GM19467 (cell line): ENCODE data around the gene CHERP.
"Not testable (repeated sequence)": the region's sequence is repeated elsewhere in the genome, so short reads cannot be mapped to it uniquely, and the experiment has no call there.

Source experiments
- ATAC-seq: cut with Tn5 transposase; IDR thresholded peaks from one replicate; pipeline ENCODE4 v1.9.1; 2021; ENCODE audit warnings: mild to moderate bottlenecking, moderate library complexity; ENCODE audit not compliant: unreplicated experiment

The CHERP gene

GRCh38 chr19:16521715-16522289, 20.4 kb downstream of the CHERP start:
- no peak for ATAC-seq

GRCh38 chr19:16520986-16521624, 21.1 kb downstream of the CHERP start:
- no peak for ATAC-seq

- no peak for ATAC-seq
These were observed 21.9 kb downstream of the CHERP start for GRCh38 chr19:16520074-16520973.

DNA sequence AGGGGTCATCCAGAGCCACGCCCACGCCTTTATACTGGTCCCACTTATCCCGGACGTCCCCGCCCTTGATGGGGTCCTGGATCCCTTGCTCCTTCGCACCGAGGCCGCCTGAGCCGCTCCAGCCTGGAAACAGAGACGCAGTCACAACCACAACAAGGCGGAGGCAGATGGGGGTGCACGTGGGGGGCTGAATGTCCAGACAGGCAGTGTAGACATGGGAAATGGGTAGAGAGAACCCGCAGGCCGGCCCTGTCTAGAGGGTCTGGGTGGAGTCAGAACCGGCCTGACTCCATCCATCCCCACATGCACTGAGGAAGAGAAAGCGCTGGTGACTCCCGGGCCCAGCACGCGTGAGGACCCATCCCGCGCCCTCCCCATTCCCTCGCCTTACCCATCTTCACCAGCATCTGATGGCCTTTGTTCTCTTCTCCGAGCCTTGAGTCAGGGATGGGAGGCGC, 23.0 kb downstream of the CHERP start:
- no peak for ATAC-seq

- ATAC-seq = no peak
These were observed 23.6 kb downstream of the CHERP start for GRCh38 chr19:16518483-16519229.

DNA sequence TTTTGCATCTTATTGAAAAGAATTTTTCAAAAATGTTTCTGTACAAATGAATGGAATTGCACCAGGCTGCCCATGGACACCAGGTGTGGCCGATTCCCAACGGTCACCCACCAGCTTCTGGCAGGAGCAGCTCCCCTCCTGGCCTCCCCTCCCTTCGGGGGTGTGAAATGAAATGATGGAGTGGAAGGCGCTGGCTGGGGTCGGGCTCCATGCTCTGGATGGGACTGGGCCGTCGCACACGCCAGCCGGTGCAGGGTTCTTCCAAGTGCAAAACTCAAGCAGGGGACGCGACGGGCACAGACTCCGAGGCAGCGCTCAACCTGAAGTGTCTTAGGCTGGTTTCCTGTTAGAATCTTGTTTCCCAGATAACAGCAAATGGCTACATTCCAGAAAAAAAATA, 24.2 kb downstream of the CHERP start:
- ATAC-seq = no peak

- no peak for ATAC-seq
These were observed 25.2 kb downstream of the CHERP start for GRCh38 chr19:16516923-16517610.

DNA sequence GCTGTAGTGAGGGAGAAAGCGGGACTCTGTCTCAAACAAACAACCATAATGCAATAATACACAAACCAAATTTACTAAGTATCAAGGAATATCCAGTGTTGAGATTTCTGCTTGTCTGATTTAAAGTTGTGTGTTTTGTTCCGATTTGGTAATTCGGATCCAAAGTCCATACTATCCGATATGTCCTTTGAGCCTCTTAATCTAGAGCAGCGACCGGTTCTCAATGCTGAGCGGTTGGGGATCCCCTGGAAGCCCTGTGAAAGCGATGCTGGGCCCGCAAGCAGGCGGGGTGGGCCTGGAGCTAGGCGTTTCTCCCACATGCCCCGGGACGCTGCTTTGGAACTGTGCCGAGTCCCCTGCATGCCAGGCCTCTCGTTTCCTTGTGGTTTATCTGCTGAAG, 25.9 kb downstream of the CHERP start:
- ATAC-seq = no peak

DNA sequence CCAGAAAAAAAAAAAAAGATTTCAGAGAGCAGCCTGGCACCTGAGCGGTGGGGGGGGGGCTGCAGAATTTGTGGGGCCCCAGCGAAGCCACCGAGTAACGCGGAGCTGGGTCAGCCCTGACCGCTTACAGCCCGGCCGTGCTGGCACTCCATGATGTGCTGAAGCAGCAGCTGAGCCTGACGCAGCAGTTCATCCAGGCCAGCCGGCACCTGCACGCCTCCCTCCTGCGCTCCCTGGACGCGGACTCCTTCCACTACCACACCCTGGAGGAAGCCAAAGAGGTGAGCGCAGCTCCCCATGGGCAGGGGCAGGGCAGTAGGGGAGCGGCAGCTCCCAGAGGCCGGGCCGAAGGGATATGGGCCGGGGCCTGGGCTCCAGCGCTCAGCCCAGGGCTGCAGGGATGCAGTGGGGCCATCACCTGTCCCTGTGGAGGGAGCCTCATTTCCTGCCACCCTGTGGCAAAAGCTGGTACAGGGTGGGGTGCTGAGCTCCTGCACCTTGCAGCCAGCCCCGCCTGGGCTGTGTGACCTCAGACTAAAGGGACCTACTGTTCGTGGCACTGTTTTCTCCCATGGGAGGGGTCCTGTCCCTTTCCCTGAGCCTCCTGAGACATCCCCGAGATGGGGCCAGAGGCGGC, 27.7 kb downstream of the CHERP start:
- no peak for ATAC-seq

GRCh38 chr19:16512611-16513010, 29.6 kb downstream of the CHERP start:
- not testable (repeated sequence) for ATAC-seq

DNA sequence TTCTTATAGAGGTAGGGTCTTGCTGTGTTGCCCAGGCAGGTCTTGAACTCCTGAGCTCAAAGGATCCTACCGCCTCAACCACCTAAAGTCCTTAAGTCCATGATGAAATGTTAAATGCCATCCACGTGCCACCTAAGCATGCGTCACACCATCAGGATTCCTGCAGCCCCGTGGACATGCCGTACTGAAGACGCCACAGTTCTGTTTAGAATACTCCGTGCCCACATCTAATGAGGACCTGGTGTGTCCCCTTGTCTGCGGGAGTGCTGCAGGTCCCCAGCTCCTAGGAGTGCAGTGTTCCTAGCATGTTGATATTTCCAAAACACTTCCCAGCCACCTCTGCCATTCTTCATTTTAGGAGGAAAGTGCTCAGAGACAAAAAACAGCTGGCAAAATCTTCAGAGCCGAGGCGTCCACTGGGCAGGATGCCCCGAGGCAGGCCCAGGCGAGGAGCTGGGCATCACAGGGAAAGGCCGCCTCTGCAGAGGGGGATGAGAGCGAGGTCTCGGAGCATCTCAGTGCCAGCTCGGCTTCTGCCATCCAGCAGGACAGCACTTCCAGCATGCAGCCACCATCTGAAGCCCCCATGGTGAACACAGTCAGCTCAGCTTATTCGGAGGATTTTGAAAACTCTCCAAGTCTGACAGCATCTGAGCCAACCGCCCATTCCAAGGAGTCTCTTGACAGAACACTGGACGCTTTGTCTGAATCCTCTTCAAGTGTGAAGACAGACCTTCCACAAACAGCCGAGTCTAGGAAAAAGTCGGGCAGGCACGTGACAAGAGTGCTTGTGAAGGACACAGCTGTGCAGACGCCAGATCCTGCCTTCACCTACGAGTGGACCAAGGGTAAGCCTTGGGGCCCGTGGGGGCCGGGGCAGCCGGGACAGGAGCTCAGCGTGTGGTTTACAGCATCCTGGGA, 32.8 kb downstream of the CHERP start:
- ATAC-seq = no peak

DNA sequence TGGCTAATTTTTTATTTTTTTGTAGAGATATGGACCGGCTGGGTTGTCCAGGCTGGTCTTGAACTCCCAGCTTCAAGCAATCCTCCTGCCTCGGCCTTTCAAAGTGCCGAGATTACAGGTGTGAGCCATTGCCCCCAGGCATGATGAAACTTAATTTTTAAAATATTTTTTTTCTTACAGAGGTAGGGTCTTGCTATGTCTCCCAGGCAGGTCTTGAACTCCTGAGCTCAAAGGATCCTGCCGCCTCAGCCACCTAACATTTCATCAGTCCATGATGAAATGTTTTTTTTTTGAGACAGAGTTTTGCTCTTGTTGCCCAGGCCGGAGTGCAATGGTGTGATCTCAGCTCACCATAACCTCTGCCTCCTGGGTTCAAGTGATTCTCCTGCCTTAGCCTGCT, 33.7 kb downstream of the CHERP start:
- ATAC-seq = no peak

GRCh38 chr19:16506961-16507360, 35.3 kb downstream of the CHERP start:
- ATAC-seq = no peak

GRCh38 chr19:16506161-16506560, 36.1 kb downstream of the CHERP start:
- not testable (repeated sequence) for ATAC-seq

DNA sequence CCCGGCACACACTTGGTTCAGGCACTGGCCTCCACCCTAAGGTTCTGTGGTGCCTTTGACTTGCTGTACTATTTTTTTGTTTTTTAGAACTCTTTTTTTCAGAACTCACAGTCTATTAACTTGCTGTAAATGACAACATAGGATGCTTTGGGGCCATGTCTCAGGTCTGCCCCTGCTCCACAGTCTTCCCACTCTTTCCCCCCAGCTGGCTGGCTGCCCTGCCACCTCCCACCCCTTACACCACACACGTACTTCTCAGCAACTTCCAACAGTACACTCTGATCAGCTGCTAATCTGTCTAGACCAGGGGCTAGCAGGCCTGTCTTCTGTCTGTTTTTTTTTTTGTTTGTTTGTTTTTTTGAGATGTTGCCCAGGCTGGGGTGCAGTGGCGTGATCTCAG, 38.0 kb downstream of the CHERP start:
- ATAC-seq = no peak

- ATAC-seq = no peak
These were observed 44.4 kb downstream of the CHERP start for GRCh38 chr19:16497837-16498236.

GRCh38 chr19:16497042-16497441, 45.2 kb downstream of the CHERP start:
- ATAC-seq = no peak

GRCh38 chr19:16496613-16496983, 45.6 kb downstream of the CHERP start:
- no peak for ATAC-seq

GRCh38 chr19:16495982-16496612, 46.1 kb downstream of the CHERP start, which contains the start of the genes C19orf44 and CALR3:
Gene C19orf44 (plus strand): TSS chr19:16496394. CDS start chr19:16500793, 4,399 bp downstream.
Gene CALR3 (minus strand): TSS chr19:16496167. CDS start chr19:16496129, 38 bp downstream.
- ATAC-seq = peak; percentile 94
